GM19035 (cell line): ENCODE data around the gene MEIG1.
"Not testable (repeated sequence)": the region's sequence is repeated elsewhere in the genome, so short reads cannot be mapped to it uniquely, and the experiment has no call there.

Source experiments
- ATAC-seq: cut with Tn5 transposase; IDR thresholded peaks from one replicate; pipeline ENCODE4 v1.9.1; 2021; ENCODE audit not compliant: unreplicated experiment

Gene MEIG1

DNA sequence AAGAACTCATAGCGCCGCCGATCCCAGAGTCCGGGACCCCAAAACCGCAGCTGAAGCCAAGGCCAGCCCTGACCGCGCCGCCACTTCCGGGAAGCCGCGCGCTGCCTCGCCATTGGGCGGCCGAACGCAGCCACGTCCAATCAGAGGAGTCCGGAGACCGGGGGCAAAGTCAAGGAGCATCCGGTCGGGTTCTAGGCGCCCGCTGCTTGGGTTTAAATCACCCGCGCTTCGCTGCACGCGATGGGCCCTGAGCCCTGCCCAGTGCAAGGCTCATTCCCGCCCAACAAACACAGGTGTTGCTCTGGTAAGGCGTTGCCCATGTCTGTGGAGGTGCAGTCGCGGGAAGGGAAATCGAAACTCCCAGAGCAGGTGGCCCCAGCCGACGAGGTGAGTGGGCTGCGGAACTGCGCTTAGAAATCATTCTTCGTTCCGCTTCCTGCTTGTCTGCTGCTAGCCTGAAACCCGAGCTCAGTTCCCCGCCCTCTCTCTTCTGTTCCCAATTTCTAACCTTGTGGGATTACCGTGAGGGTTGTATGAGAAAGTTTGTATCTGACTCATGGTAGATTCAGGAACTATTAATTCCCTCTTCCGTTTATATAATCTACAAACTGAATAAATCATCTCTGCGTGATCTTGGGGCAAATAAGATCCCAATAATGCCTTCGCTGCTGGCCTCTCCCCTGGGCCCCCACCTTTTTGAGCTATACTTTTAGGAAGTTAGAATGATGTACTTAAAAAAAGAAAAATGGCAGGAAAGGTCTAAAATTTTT, 5.0 kb upstream of the MEIG1 start, which contains the start of gene DCLRE1C:
DCLRE1C (minus strand) TSS at position 96 of the 770 bp plus-strand sequence; CDS start at position 10, 86 bp downstream.
- ATAC-seq = peak; percentile 79

DNA sequence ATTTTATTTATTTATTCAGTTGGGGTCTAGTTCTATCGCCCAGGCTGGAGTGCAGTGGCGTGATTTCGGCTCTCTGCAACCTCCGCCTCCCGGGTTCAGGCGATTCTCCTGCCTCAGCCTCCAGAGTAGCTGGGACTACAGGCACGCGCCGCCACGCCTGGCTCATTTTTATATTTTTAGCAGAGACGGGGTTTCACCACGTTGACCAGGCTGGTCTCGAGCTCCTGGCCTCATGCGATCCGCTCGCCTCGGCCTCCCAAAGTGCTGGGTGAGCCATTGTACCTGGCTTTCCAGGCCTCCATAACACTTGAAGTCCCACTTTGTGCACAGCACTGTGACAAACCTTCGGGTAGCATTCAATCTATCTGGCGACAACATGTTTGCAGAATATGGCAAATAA, 4.3 kb upstream of the MEIG1 start:
- ATAC-seq = no peak

DNA sequence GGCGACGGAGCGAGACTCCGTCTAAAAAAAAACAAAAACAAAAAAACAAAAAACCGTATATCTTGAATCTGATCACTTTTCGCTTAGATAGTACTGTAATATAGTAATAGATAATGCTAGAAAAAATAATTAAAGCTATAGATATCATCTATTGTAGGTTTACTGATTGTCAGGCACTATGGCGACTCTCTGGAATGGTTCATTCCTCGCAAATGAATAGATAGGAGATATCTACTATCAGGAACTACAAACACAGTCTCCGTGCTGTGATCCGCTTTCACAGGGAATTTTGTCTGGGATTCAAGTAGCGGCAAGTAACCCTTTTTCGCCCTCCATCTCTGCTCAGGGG, 342 bp upstream of the MEIG1 start:
- no peak for ATAC-seq

DNA sequence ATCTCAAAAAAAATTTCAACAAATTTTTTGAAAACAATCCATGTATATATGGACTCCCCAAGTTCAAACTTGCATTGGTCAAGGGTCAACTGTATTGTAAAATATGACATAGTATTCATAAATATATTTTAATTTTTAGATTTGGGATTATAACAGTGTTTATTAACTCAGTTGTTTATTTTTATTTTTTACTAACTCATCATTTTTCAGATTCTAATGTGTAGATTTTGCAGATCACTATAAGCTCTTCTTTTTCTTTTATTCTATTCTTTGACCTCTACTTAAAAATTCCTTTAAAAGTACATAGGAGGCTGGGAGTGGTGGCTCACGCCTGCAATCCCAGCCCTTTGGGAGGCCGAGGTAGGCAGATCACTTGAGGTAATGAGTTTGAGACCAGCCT, 8.7 kb downstream of the MEIG1 start:
- no peak for ATAC-seq

DNA sequence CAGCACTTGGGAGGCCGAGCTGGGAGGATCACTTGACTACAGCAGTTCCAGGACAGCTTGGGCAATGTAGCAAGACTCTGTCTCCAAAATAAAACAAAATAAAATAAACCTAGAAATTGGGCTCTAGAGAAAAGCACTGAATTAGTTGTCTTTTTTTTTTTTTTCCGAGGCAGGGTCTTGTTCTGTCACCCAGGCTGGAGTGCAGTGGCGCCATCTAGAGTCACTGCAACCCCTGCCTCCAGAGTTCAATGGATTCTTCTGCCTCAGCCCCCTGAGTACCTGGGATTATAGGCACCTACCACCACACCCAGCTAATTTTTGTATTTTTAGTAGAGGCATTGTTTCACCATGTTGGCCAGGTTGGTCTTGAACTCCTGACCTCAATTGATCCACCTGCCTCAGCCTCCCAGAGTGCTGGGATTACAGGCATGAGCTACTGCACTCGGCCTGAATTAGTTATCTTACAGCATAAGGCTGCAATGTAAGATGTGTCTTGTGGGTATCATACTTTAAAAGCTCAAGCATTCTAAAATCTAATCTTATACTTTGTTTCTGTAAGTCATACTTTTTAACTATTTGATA, 12.8 kb downstream of the MEIG1 start:
- ATAC-seq = no peak

DNA sequence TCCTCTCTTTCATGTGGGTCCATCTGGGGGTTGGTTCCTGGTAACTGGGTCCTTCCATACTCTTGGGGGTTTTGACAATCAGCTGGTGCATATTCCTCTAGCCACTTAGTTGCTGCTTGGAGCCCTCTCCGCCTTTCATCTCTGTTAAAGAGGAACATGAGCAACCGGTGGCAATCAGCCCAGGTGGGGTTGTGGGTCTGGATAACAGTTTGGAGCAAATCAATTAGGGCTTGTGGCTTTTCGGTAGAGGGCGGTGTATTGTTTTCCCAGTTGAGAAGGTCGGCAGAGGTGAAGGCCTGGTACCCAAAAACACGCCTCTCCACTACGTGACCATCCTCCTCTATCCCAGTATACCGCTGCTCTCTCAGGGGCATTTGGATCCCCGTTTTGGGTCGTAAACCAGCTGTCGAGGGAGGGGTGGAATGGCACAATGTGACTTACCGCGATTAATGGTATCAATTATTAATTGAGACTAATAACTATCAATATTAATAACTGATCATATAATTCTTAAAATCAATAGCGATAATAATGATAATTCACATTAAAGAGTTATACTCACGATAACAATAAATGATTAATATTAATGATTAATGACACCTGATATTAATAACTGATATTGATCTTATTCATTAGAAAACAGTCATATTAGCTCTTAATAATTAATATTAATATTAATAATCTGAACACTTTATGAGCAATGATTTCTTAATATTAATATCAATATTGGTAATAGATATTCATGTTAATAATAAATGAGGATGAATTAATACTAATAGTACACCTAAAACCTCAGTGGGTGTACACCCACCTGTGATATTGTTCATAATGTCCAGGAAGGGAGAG, 15.2 kb downstream of the MEIG1 start:
- not testable (repeated sequence) for ATAC-seq

DNA sequence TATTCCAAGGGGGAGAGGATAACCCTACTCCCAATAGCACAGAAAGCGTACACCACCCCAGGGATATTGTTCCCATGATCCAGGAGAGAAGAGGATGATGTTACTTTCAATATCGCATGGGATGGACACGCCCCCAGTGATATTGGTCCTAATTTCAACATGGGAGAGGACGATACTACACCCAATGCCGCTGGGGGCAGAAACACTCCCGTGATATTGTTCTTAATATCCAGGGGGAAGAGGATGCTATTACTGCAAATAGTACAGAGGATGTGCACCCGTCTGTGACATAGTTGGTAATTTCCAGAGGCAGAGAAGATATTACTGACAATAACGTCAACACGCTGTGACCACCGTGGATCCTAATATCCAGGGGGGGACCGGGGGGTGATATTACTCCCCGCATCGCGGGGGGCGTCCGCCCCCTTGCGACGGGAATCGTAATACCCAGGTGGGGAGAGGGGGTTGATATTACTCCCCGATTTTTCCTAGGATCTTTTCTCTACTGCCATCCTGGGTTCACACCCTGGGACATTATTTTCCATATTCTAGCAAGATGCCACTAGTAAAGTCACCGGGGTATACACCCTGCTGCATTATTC, 16.6 kb downstream of the MEIG1 start:
- ATAC-seq = no peak

DNA sequence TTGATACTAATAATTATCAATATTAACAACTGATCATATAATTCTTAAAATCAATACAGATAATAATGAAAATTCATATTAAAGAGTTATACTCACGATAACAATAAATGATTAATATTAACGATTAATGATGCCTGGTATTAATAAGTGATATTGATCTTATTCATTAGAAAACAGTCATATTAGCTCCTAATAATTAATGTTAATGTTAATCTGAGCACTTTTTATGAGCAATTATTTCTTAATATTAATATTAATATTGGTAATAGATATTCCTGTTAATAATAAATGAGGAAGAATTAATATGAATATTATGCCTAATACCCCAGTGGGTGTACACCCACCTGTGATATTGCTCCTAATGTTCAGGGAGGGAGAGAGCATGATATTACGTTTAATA, 23.6 kb downstream of the MEIG1 start:
- ATAC-seq = no peak

DNA sequence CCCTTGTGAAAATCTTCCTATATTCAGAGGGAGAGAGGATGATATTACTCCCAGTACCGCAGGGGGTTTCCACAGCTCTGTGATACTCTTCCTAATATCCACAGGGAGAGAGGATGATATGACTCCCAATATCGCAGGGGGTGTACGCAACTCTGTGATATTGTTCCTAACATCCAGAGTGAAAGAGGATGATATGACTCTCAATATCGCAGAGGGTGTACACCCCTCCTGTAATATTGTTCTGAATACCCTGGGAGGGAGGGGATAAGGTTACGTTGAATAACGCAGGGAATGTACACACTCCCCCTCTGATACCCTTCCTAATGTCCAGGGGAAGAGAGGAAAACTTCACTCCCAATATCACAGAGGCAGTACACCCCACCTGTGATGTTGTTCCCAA, 30.4 kb downstream of the MEIG1 start:
- ATAC-seq = not testable (repeated sequence)

DNA sequence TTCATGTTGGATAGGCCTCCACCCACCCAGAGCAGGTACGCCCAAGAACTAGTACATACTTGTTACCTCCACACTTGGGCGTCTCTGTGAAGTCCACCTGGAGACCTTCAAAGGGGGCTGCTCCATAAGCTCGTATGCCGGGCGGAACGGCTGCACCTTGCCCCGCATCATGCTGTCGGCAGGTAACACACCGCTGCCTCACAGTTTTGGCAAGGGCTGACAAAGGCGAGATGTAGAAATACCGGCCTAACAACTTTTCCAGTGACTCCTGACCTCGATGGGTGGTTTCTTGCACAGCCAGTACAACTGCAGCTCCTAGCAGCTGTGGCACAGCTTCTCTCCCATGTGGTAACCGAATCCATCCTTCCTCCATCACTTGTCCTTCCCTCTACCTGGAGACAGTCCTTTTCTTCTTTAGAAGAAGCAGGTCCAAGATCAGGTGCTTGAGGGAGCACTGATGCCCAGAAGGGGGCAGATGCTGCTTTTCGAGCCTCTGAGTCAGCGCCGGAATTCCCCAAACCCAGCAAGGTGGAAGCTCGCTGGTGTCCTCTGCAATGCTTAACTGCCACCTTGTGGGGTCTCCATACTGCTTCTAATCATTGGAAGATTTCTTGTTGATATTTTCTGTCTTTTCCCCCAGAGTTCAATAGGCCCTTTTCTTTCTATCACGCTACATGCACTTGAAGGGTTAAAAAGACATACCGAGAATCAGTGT, 32.0 kb downstream of the MEIG1 start:
- ATAC-seq = not testable (repeated sequence)

DNA sequence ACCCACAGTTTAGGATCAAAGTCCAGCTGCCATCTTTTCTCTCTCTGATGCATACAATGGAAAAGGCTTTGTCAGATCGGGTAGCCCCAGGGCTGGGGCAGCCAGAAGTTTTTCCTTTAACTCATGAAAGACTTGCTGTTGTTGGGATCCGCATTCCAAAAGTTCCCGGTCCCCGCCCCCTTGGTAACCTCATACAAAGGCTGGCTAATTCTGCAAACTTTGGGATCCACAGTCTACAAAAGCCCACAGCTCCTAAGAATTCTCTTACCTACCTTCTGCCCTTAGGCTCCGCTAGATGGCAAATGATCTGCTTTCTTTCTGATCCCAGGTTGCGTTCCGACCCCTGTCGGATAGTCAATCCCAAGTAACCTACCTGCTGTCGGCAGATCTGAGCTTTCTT, 33.1 kb downstream of the MEIG1 start:
- ATAC-seq = not testable (repeated sequence)

DNA sequence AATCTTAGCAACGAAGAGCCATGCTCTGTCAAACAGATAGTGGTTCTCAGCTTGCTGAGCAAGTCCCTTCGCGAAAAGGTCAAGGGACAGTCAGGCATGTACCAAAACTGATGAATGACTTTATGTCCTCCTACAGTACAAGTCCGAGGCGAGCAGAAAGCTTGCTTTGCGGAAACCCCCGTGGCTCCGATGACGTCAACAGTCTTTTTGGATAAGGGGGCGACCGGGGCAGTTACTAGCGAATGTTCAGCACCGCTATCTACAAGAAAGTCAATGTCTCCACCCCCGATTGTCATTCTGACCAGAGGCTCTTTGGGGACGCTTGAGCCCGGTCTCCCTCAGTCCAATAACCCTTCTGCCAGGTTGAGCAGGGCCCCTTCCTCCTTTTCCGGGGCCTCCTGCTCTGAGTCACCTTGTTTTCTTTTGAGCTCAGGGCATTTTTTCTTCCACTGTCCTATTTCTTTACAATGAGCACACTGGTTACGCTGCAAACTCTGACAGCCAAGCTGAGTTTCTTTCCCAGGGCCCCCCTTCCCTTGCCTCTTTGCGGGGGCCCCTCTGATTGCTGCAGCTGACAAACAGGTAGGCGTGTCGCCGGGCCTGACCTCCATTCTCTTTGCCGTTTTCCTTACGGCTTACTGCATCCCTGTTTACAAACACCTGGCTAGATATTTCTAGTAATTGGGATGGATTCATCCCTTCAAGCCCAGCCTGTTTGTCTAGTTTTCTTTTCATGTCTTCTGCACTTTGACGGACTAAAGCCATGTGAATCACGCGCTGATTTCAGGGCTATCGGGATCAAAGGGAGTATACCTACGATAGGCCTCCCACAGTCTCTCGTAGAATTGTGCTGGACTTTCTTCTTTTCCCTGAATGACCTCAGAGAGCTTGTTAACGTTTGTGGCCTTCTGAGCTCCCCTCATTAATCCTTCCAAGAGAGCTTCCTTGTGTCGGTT, 34.6 kb downstream of the MEIG1 start:
- ATAC-seq = not testable (repeated sequence)

DNA sequence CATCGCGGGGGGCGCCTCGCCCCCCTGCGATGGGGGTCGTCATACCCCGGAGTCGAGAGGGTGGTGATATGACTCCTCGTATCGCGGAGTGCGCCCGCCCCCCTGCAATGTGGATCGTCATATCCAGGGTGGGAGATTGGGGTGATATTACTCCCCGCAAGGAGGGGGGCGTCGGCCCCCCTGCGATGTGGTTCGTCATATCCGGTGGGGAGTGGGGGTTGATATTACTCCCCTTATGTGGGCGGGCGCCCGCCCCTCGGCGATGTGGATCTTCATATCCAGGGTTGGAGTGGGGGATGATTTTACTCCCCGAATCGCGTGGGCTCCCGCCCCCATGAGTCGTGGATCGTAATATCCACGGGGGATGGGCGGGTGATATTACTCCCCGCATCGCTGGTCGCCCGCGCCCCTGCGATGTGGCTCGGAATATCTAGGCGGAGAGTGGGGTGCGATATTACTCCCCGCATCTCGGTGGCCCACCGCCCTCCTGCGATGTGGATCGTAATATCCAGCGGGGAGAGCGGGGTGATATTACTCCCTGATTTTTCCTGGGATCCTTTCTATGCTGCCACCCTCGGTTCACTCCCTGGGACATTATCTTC, 36.9 kb downstream of the MEIG1 start:
- no peak for ATAC-seq

DNA sequence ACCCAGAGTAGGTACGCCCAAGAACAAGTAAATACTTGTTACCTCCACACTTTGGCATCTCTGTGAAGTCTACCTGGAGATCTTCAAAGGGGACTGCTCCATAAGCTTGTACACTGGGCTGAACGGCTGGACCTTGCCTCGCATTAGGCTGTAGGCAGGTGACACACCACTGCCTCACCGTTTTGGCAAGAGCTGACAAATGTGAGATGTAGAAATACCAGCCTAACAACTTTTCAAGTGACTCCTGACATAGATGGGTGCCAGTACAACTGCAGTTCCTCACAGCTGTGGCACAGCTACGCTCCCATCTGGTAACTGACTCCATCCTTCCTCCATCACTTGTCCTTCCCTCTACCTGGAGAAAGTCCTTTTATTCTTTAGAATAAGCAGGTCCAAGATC, 54.3 kb downstream of the MEIG1 start:
- ATAC-seq = not testable (repeated sequence)

DNA sequence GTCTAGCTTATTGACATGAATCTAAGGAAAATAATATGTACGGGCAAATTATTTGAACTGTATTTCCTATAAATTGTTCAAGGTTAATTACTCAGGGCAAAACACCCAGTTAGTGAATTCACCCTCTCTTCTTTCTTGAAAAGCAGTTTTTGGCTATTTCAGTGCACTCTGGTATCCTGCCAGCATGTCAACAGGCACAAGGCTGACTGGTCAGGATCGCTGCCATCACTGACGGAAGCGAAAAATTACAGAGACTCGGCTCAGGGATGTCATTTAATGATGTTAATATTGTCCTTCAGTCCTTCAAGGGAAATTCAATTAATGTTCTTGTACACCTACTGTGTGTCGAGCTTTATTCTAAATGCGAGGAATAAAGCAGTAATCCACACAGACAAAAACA, 56.3 kb downstream of the MEIG1 start:
- no peak for ATAC-seq

DNA sequence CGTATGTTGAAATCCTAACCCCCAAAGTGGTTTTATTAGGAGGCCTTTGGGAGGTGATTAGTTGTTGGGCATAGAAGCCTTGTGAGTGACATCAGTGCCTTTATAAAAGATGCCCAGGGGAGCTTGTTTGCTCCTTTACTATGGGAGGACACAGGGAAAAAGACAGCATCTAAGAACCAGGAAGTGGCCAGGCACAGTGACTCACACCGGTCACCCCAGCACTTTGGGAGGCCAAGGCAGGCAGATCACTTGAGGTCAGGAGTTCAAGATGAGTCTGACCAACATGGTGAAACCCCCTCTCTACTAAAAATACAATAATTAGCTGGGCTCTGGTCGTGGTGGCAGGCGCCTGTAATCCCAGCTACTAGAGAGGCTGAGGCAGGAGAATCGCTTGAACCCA, 61.8 kb downstream of the MEIG1 start:
- ATAC-seq = not testable (repeated sequence)
